ENCODE measurements around the gene CD226.
"Not testable (repeated sequence)": the region's sequence is repeated elsewhere in the genome, so short reads cannot be mapped to it uniquely, and the experiment has no call there.

Gene CD226

GRCh38 chr18:69908838-69909237 is 38.8 kb downstream of the CD226 start:
- no peak for DNase-seq (ENCODE audit: low spot score)

- DNase-seq (ENCODE audit: low spot score), result no peak
Measured at GRCh38 chr18:69906765-69907164, 40.9 kb downstream of the CD226 start.

- no peak for DNase-seq (ENCODE audit: low spot score)
Measured at GRCh38 chr18:69900941-69901340, 46.7 kb downstream of the CD226 start.

GRCh38 chr18:69899154-69899923 is 48.3 kb downstream of the CD226 start:
- not testable (repeated sequence) for DNase-seq (ENCODE audit: low spot score)

GRCh38 chr18:69898241-69898861 is 49.3 kb downstream of the CD226 start:
- no peak for DNase-seq (ENCODE audit: low spot score)

GRCh38 chr18:69897397-69898108 is 50.1 kb downstream of the CD226 start:
- DNase-seq (ENCODE audit: low spot score), result no peak

- DNase-seq (ENCODE audit: low spot score), result no peak
Measured at GRCh38 chr18:69895066-69896047, 52.3 kb downstream of the CD226 start.

GRCh38 chr18:69894467-69894866 is 53.2 kb downstream of the CD226 start:
- no peak for DNase-seq (ENCODE audit: low spot score)

GRCh38 chr18:69890558-69890957 is 57.1 kb downstream of the CD226 start:
- DNase-seq (ENCODE audit: low spot score), result no peak

- no peak for DNase-seq (ENCODE audit: low spot score)
Measured at GRCh38 chr18:69889009-69889408, 58.7 kb downstream of the CD226 start.

GRCh38 chr18:69887256-69887655 is 60.4 kb downstream of the CD226 start:
- DNase-seq (ENCODE audit: low spot score), result no peak

- no peak for DNase-seq (ENCODE audit: low spot score)
Measured at GRCh38 chr18:69885841-69886531, 61.7 kb downstream of the CD226 start.

- DNase-seq (ENCODE audit: low spot score), result no peak
Measured at GRCh38 chr18:69885355-69885754, 62.3 kb downstream of the CD226 start.

- DNase-seq (ENCODE audit: low spot score), result no peak
Measured at GRCh38 chr18:69883781-69884180, 63.9 kb downstream of the CD226 start.

- DNase-seq (ENCODE audit: low spot score), result no peak
Measured at GRCh38 chr18:69882965-69883668, 64.6 kb downstream of the CD226 start.

GRCh38 chr18:69880083-69880482 is 67.6 kb downstream of the CD226 start:
- DNase-seq (ENCODE audit: low spot score), result no peak

- DNase-seq (ENCODE audit: low spot score), result not testable (repeated sequence)
Measured at GRCh38 chr18:69879051-69879450, 68.6 kb downstream of the CD226 start.

GRCh38 chr18:69878213-69878933 is 69.3 kb downstream of the CD226 start:
- DNase-seq (ENCODE audit: low spot score), result no peak

- no peak for DNase-seq (ENCODE audit: low spot score)
Measured at GRCh38 chr18:69876490-69876889, 71.2 kb downstream of the CD226 start.

GRCh38 chr18:69874058-69874457 is 73.6 kb downstream of the CD226 start:
- no peak for DNase-seq (ENCODE audit: low spot score)
